Caco-2 (cell line): ENCODE results near the gene SIK3. TPM values are rescaled to one million over a fixed set of nuclear protein-coding genes. Genes with fewer than 3 reads are reported as not detected.
A peak's percentile ranks its signal among the peaks of the same experiment; 100 is the strongest.
"Not testable (repeated sequence)": the region's sequence is repeated elsewhere in the genome, so short reads cannot be mapped to it uniquely, and the experiment has no call there.

Source experiments
- BruUV-seq: library from RNA; stranded (reverse); fragments of 400-500 nt; replicated peaks from 2 replicates; lab custom pipeline; 2021; lab: Mats Ljungman, UMichigan
- CTCF ChIA-PET: fragments of 300-600 bp; sonication (Branson Sonifier 250); formaldehyde crosslinking; loops from one replicate; lab custom pipeline; 2022; ENCODE audit warnings: antibody characterized with exemption; lab: Charles Lee
- POLR2A ChIA-PET: fragments of 300-600 bp; sonication (Branson Sonifier 250); formaldehyde crosslinking; loops from one replicate; lab custom pipeline; 2022; ENCODE audit warnings: antibody characterized with exemption; lab: Charles Lee
- DNase-seq, 2 experiments: peaks; one replicate each; pipeline versions ENCODE4 v3.0.0 to v3.0.0-alpha.2; 2020 to 2022
- H3K27me3 ChIP-seq: replicated peaks from 2 replicates; pipeline ENCODE4 v1.6.0; 2011; ENCODE audit warnings: low read length; ENCODE audit not compliant: control insufficient read depth, insufficient read depth
- H3K36me3 ChIP-seq: 2 replicates; pipeline ENCODE4 v1.5.1; 2011; ENCODE audit warnings: low read length; ENCODE audit not compliant: control insufficient read depth, insufficient read depth
- H3K4me1 ChIP-seq: fragments of 250-450 bp; sonication (Bioruptor Pico); 2 replicates; pipeline ENCODE4 v1.5.1; 2020; ENCODE audit warnings: mild to moderate bottlenecking
- H3K4me3 ChIP-seq: 2 replicates; pipeline ENCODE4 v1.5.1; 2011; ENCODE audit warnings: low read depth, mild to moderate bottlenecking, control low read depth, low read length
- H3K9me3 ChIP-seq: fragments of 250-450 bp; sonication (Bioruptor Pico); 2 replicates; pipeline ENCODE4 v1.5.1; 2020; ENCODE audit warnings: mild to moderate bottlenecking, moderate library complexity
- H3K27ac Mint-ChIP-seq: one replicate; pipeline ENCODE4 v1.8.0; 2022; ENCODE audit warnings: mixed read lengths; ENCODE audit not compliant: unreplicated experiment
- H3K27me3 Mint-ChIP-seq: one replicate; pipeline ENCODE4 v1.8.0; 2022; ENCODE audit warnings: mixed read lengths; ENCODE audit not compliant: insufficient read depth, unreplicated experiment
- H3K36me3 Mint-ChIP-seq: one replicate; pipeline ENCODE4 v1.8.0; 2022; ENCODE audit warnings: mild to moderate bottlenecking, mixed read lengths; ENCODE audit not compliant: insufficient read depth, unreplicated experiment
- H3K4me1 Mint-ChIP-seq: one replicate; pipeline ENCODE4 v1.8.0; 2022; ENCODE audit warnings: low read depth, mixed read lengths; ENCODE audit not compliant: unreplicated experiment
- H3K4me3 Mint-ChIP-seq: one replicate; pipeline ENCODE4 v1.8.0; 2022; ENCODE audit warnings: mild to moderate bottlenecking, moderate library complexity, mixed read lengths; ENCODE audit not compliant: unreplicated experiment
- H3K9me3 Mint-ChIP-seq: one replicate; pipeline ENCODE4 v1.8.0; 2022; ENCODE audit warnings: mixed read lengths; ENCODE audit not compliant: unreplicated experiment
- CTCF ChIP-seq, 2 experiments: fragments of 200-600 bp in 1 of 2; IDR thresholded peaks; 1 replicate in 1 of 2; 2 replicates in 1 of 2; pipeline versions ENCODE4 v1.5.1 to v1.8.0; 2011 to 2022; ENCODE audit warnings: antibody characterized with exemption in 1 of 2, control low read depth in 1 of 2, inconsistent platforms in 1 of 2, low read depth in 1 of 2, low read length in 1 of 2, mild to moderate bottlenecking in 1 of 2, moderate library complexity in 1 of 2; ENCODE audit not compliant: insufficient read depth in 1 of 2, severe bottlenecking in 1 of 2, unreplicated experiment in 1 of 2
- intact Hi-C: fragments of 100-400 bp; cut with micrococcal nuclease; formaldehyde crosslinking; loops from one replicate; pipeline ENCODE4 v1.10.0; 2022; ENCODE audit not compliant: unreplicated experiment
- total RNA-seq: library from RNA; stranded (reverse); gene quantifications from 2 replicates; pipeline ENCODE4 v1.2.3, GENCODE V29; 2022

SIK3 gene
- total RNA-seq, 1 experiment from 2014 or later, result 65.7 TPM

DNA sequence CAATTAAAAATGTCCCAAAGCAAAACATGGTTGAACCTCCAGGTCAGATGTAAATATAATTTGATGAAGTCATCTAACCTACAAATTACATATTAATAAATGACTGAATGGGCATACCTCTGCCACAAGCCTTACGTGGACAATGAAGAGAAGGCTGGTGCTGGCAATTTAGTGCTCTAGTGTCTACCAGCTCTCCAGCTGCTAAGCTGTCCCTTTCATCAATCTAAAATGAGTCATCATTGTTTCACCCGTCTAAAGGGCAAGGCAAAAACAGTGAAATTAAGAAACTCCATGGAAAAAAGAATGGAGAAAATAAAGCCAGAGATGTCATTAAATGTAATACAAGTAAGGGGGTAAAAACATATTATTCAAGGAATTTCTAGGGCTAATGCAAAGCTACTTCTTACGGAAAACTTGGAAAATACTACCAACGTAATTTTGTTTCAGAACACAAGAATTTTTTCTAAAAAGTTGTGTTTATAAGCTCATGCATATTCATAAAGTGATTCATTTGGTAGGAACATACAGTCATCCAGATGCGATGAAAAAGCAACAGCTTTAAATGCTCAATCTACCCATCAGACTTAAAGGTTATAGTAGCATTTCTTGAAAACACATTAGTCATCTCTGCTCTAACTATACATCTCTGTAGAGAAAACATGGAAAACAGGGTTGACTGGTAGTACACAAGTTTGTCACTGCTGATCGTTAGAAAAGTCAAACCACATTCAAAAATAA lies 71.5 kb downstream of the SIK3 start:
- Histone ChIP-seq H3K4me3 (no peak overlapping the region), H3K27me3 (no peaks in the 10 kb centered on the region), H3K4me1 (peaks cover 44% of the 10 kb centered on the region), H3K36me3 (no peaks in the 10 kb centered on the region), H3K9me3 (no peaks in the 10 kb centered on the region)
- Mint-ChIP-seq H3K4me1 (peaks cover 33% of the 10 kb centered on the region), H3K4me3 (no peak overlapping the region), H3K27ac (no peak overlapping the region), H3K27me3 (no peaks in the 10 kb centered on the region), H3K9me3 (no peaks in the 10 kb centered on the region), H3K36me3 (no peaks in the 10 kb centered on the region)
- no TSS peak for BruUV-seq
- TF ChIP-seq CTCF (IDR thresholded peaks at IDR 0.05; ENCODE audit: insufficient read depth in 1 of 2, low read depth in 1 of 2, low read length in 1 of 2, severe bottlenecking in 1 of 2, unreplicated experiment in 1 of 2), result no peak
- intact Hi-C loops, result no loop called here
- CTCF ChIA-PET, result no interaction called here
- POLR2A ChIA-PET, result no interaction called here
- DNase-seq, result no peak

- H3K36me3 Mint-ChIP-seq, H3K4me3 Mint-ChIP-seq, H3K36me3 ChIP-seq, H3K9me3 Mint-ChIP-seq, CTCF ChIA-PET, DNase-seq, H3K27me3 Mint-ChIP-seq, H3K4me3 ChIP-seq, intact Hi-C loops, H3K27me3 ChIP-seq, BruUV-seq, H3K9me3 ChIP-seq, H3K27ac Mint-ChIP-seq: not testable (repeated sequence)
- H3K4me1 ChIP-seq, result peaks cover 71% of the 10 kb centered on the region
- POLR2A ChIA-PET, result interaction anchor here (0.7 kb wide), 2 partner anchors 17 to 46 kb away, joined by 3 to 7 read pairs; no protein-coding TSS in a partner anchor
- H3K4me1 Mint-ChIP-seq, result peaks cover 50% of the 10 kb centered on the region
Measured at GRCh38 chr11:117023707-117024106, 74.5 kb downstream of the SIK3 start.

DNA sequence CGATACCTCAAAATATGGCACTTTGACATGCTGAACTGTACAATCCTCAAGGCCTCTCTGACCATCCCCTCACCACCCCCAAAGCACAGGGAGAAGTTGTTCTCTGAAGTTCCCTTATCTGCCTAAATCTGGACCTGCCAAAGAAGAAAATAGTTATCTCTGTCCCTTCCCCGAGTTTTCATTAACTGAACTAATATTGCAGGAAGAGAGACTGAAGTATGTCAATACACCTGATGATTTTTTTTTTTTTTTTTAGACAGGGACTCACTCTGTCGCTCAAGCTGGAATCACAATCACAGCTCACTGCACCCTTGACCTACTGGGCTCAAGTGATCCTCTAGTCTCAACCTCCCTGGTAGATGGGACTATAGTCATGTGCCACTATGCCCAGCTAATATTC lies 75.0 kb downstream of the SIK3 start:
- no peak overlapping the region for H3K4me3 Mint-ChIP-seq
- Histone ChIP-seq H3K4me1 (peaks cover 71% of the 10 kb centered on the region), H3K36me3 (no peaks in the 10 kb centered on the region), H3K9me3 (no peaks in the 10 kb centered on the region), H3K4me3 (no peak overlapping the region), H3K27me3 (no peaks in the 10 kb centered on the region)
- peaks cover 7% of the 10 kb centered on the region for H3K36me3 Mint-ChIP-seq
- intact Hi-C loops, result no loop called here
- no peak for DNase-seq
- no peaks in the 10 kb centered on the region for H3K27me3 Mint-ChIP-seq
- TF ChIP-seq CTCF (IDR thresholded peaks at IDR 0.05; ENCODE audit: insufficient read depth in 1 of 2, low read depth in 1 of 2, low read length in 1 of 2, severe bottlenecking in 1 of 2, unreplicated experiment in 1 of 2), result no peak
- H3K9me3 Mint-ChIP-seq, result no peaks in the 10 kb centered on the region
- BruUV-seq, result no TSS peak
- peak overlapping the region; percentile 15 for H3K27ac Mint-ChIP-seq
- peaks cover 50% of the 10 kb centered on the region for H3K4me1 Mint-ChIP-seq
- ChIA-PET CTCF (no interaction called here), POLR2A (interaction anchor here (0.7 kb wide), 1 partner anchor 17 kb away, joined by 7 read pairs; no protein-coding TSS in a partner anchor)
